HepG2 (cell line): Measurements from ENCODE around the gene TMEM198. TPM values are rescaled to one million over a fixed set of nuclear protein-coding genes. Genes with fewer than 3 reads are reported as not detected.

Experiments used
- ATAC-seq: fragments of 200-7000 bp; cut with Tn5 transposase; 3 replicates; pipeline ENCODE4 v1.9.1; 2020; ENCODE audit warnings: mild to moderate bottlenecking, moderate library complexity
- BruUV-seq: library from RNA; stranded (reverse); fragments of 400-500 nt; replicated peaks from 2 replicates; lab custom pipeline; 2021; lab: Mats Ljungman, UMichigan
- CTCF ChIA-PET: fragments of 300-600 bp; formaldehyde crosslinking; extraction: SDS; loops from one replicate; lab custom pipeline; 2021; ENCODE audit warnings: low total read pairs, inconsistent platforms, low intra/inter-chr PET ratio; lab: Yijun Ruan, JAX
- POLR2A ChIA-PET: fragments of 350-600 bp; sonication (Branson Sonifier 250); formaldehyde crosslinking; loops from one replicate; lab custom pipeline; 2020; ENCODE audit warnings: antibody characterized with exemption, inconsistent platforms; lab: Yijun Ruan, JAX
- DNase-seq: peaks from one replicate; pipeline ENCODE4 v3.0.0-alpha.2; 2015; ENCODE audit warnings: low spot score
- FAIRE-seq: peaks from 3 replicates; lab custom pipeline; 2011; peaks lifted over from hg19 to GRCh38; lab: Jason Lieb, UNC
- H2AFZ ChIP-seq: one replicate; pipeline ENCODE4 v1.6.1; 2011; ENCODE audit warnings: low read length, inconsistent platforms
- H3K27ac ChIP-seq: fragments of 300-600 bp; 3 replicates; pipeline ENCODE4 v1.8.0; 2011; ENCODE audit warnings: mixed run types, mild to moderate bottlenecking, mixed read lengths, low read length, inconsistent platforms; ENCODE audit not compliant: insufficient read depth; ENCODE audit errors: extremely low read length
- H3K27me3 ChIP-seq, 2 experiments: fragments of 200-600 bp in 1 of 2; 2 replicates in 1 of 2; 3 replicates in 1 of 2; pipeline versions ENCODE4 v1.6.0 to v1.8.0; 2011; ENCODE audit warnings: low read length in 2 of 2, mild to moderate bottlenecking in 2 of 2, moderate library complexity in 2 of 2, inconsistent platforms in 1 of 2; ENCODE audit not compliant: insufficient read depth in 2 of 2, control insufficient read depth in 1 of 2
- H3K36me3 ChIP-seq, 2 experiments: fragments of 200-600 bp in 1 of 2; replicated peaks in 1 of 2; 2 replicates in 1 of 2; 3 replicates in 1 of 2; pipeline versions ENCODE4 v1.5.1 to v1.8.0; 2011; ENCODE audit warnings: low read length in 2 of 2, inconsistent platforms in 1 of 2; ENCODE audit not compliant: insufficient read depth in 2 of 2, control insufficient read depth in 1 of 2
- H3K4me1 ChIP-seq: 2 replicates; pipeline ENCODE4 v1.5.1; 2012; ENCODE audit warnings: low read length, inconsistent platforms; ENCODE audit not compliant: insufficient read depth
- H3K4me2 ChIP-seq: 2 replicates; pipeline ENCODE4 v1.6.0; 2011; ENCODE audit warnings: low read depth, low read length, inconsistent platforms
- H3K4me3 ChIP-seq, 3 experiments: fragments of 200-600 bp in 1 of 3; sonication (generic), shearing (Covaris generic) in 1 of 3; replicated peaks in 1 of 3; 2 replicates each; pipeline ENCODE4 v1.5.1; 2011 to 2016; ENCODE audit warnings: low read length in 3 of 3, inconsistent platforms in 2 of 3, low read depth in 2 of 3, mild to moderate bottlenecking in 2 of 3, control low read depth in 1 of 3, mixed read lengths in 1 of 3; ENCODE audit not compliant: insufficient read depth in 1 of 3
- H3K79me2 ChIP-seq: one replicate; pipeline ENCODE4 v1.6.1; 2011; ENCODE audit warnings: low read length, inconsistent platforms; ENCODE audit not compliant: insufficient read depth
- H3K9ac ChIP-seq: 2 replicates; pipeline ENCODE4 v1.6.0; 2011; ENCODE audit warnings: mild to moderate bottlenecking, low read depth, low read length, inconsistent platforms; ENCODE audit not compliant: insufficient read depth
- H3K9me3 ChIP-seq: 2 replicates; pipeline ENCODE4 v1.5.1; 2012; ENCODE audit warnings: mild to moderate bottlenecking, low read length
- H4K20me1 ChIP-seq: 2 replicates; pipeline ENCODE4 v1.6.0; 2011; ENCODE audit warnings: inconsistent platforms, mild to moderate bottlenecking, low read length, moderate library complexity; ENCODE audit not compliant: insufficient read depth
- KLF11 ChIP-seq: IDR thresholded peaks from 2 replicates; pipeline ENCODE4 v1.6.1; 2016; ENCODE audit warnings: missing compliant biosample characterization
- NAIF1 ChIP-seq: sonication (generic); formaldehyde crosslinking; IDR thresholded peaks from 2 replicates; pipeline ENCODE4 v1.5.0; 2020; ENCODE audit warnings: mild to moderate bottlenecking, missing genetic modification reagents, borderline replicate concordance
- PAF1 ChIP-seq: IDR thresholded peaks from 2 replicates; pipeline ENCODE4 v1.6.1; 2016; ENCODE audit warnings: missing genetic modification reagents, missing compliant biosample characterization
- SNAPC4 ChIP-seq: sonication (generic); formaldehyde crosslinking; IDR thresholded peaks from 2 replicates; pipeline ENCODE4 v1.4.0; 2020; ENCODE audit warnings: mild to moderate bottlenecking, missing genetic modification reagents
- TFAP4 ChIP-seq: sonication (generic); IDR thresholded peaks from 2 replicates; pipeline ENCODE4 v1.6.1; 2016; ENCODE audit warnings: low read depth, borderline replicate concordance
- YEATS4 ChIP-seq: sonication (generic); formaldehyde crosslinking; IDR thresholded peaks from 2 replicates; pipeline ENCODE4 v1.4.0; 2020; ENCODE audit warnings: missing genetic modification reagents, borderline replicate concordance
- ZNF235 ChIP-seq: sonication (generic); formaldehyde crosslinking; IDR thresholded peaks from 2 replicates; pipeline ENCODE4 v1.8.1; 2023; ENCODE audit warnings: mild to moderate bottlenecking, missing genetic modification reagents, borderline replicate concordance
- ZNF253 ChIP-seq: sonication (generic); formaldehyde crosslinking; IDR thresholded peaks from 2 replicates; pipeline ENCODE4 v1.8.0; 2022; ENCODE audit warnings: mild to moderate bottlenecking, missing genetic modification reagents, borderline replicate concordance
- ZNF496 ChIP-seq: sonication (generic); formaldehyde crosslinking; IDR thresholded peaks from 2 replicates; pipeline ENCODE4 v1.8.1; 2023; ENCODE audit warnings: mild to moderate bottlenecking, moderate library complexity, missing genetic modification reagents; ENCODE audit not compliant: insufficient replicate concordance
- ZNF766 ChIP-seq: sonication (generic); formaldehyde crosslinking; IDR thresholded peaks from 2 replicates; pipeline ENCODE4 v1.5.0; 2020; ENCODE audit warnings: missing genetic modification reagents, borderline replicate concordance
- ZNF768 ChIP-seq: sonication (generic); formaldehyde crosslinking; IDR thresholded peaks from 2 replicates; pipeline ENCODE4 v1.4.0; 2020; ENCODE audit warnings: missing genetic modification reagents
- ZNF790 ChIP-seq: sonication (generic); formaldehyde crosslinking; IDR thresholded peaks from 2 replicates; pipeline ENCODE4 v1.8.0; 2022; ENCODE audit warnings: missing genetic modification reagents, mild to moderate bottlenecking, borderline replicate concordance
- WGBS: methylation state at CpG from one replicate; pipeline ENCODE4 v1.1.6; 2017; ENCODE audit warnings: low lambda C conversion rate; 5-methylcytosine and 5-hydroxymethylcytosine counted together
- in situ Hi-C: cut with HindIII; loops from 2 replicates; pipeline ENCODE4 v1.10.0; 2017; ENCODE audit warnings: low pct_unique_long_range_greater_than_20kb; ENCODE audit not compliant: extremely low pct_ligation_motif_present
- intact Hi-C: fragments of 100-400 bp; cut with micrococcal nuclease; formaldehyde crosslinking; loops from one replicate; pipeline ENCODE4 v1.10.0; 2022; ENCODE audit not compliant: unreplicated experiment
- polyA plus RNA-seq, 8 experiments: library from polyadenylated mRNA; depleted of rRNA in 3 of 8; stranded (reverse) in 7 of 8; unstranded in 1 of 8; fragments of >200 nt; fragmentation: Illumina TruSeq in 4 of 8; extraction: Trizol in 4 of 8; gene quantifications; 2 replicates each; pipeline versions ENCODE4 v1.2.1 to v1.2.3, GENCODE V29; 2011 to 2016; ENCODE audit warnings: low read depth in 4 of 8, missing spikeins in 1 of 8, mixed read lengths in 1 of 8; ENCODE audit not compliant: insufficient read depth in 1 of 8
- total RNA-seq, 5 experiments: library from RNA; depleted of rRNA; stranded (reverse); fragments of >200 nt; fragmentation: Illumina TruSeq; extraction: Trizol; gene quantifications; 2 replicates each; pipeline ENCODE4 v1.2.3, GENCODE V29; 2016; ENCODE audit warnings: low read depth in 1 of 5

The TMEM198 gene
- total and polyA plus RNA-seq, 2 of the 13 experiments (the other 11 are each of a cell fraction or from before 2014, with no cell fraction given), result 17.3 to 23.5 TPM

GRCh38 chr2:219525533-219526232 lies 18.1 kb upstream of the TMEM198 start:
- intact Hi-C loops, result no loop called here
- H4K20me1 ChIP-seq, result no peaks in the 10 kb centered on the region
- no peaks in the 10 kb centered on the region for H3K9me3 ChIP-seq
- H3K9ac ChIP-seq, result no peak overlapping the region
- ATAC-seq (no peak), DNase-seq (no peak), FAIRE-seq (no peak)
- H3K36me3 ChIP-seq, result no peaks in the 10 kb centered on the region
- in situ Hi-C loops, result loop anchor here (10.0 kb wide), 1 partner anchor 51 kb away; no protein-coding TSS in a partner anchor
- H3K27ac ChIP-seq, result no peak overlapping the region
- no peak overlapping the region for H3K4me3 ChIP-seq
- WGBS, result 19% methylated on average over 9 of the region's 9 CpGs
- no peak overlapping the region for H3K4me2 ChIP-seq
- peaks cover 28% of the 10 kb centered on the region for H3K4me1 ChIP-seq
- no peak for TF ChIP-seq KLF11
- no peak for TF ChIP-seq ZNF790
- no peak for TF ChIP-seq SNAPC4
- TF ChIP-seq NAIF1 (CRISPR knock-in tag), result no peak
- no peak for TF ChIP-seq ZNF496 (CRISPR knock-in tag)
- no peak for TF ChIP-seq ZNF766 (CRISPR knock-in tag)
- TF ChIP-seq ZNF235 (CRISPR knock-in tag), result no peak
- no peak for TF ChIP-seq YEATS4 (CRISPR knock-in tag)
- TF ChIP-seq ZNF768 (CRISPR knock-in tag), result no peak
- TF ChIP-seq PAF1 (CRISPR knock-in tag), result no peak
- no peak for TF ChIP-seq TFAP4
- TF ChIP-seq ZNF253 (CRISPR knock-in tag), result no peak
- H2AFZ ChIP-seq, result no peak overlapping the region
- no peaks in the 10 kb centered on the region for H3K79me2 ChIP-seq
- POLR2A ChIA-PET, result interaction anchor here (1.3 kb wide), 1 partner anchor 31 kb away, joined by 3 read pairs; no protein-coding TSS in a partner anchor
- CTCF ChIA-PET, result no interaction called here
- BruUV-seq, result no TSS peak
- peaks cover 29 to 94% of the 10 kb centered on the region in 2 experiments for H3K27me3 ChIP-seq
